CD8-positive, alpha-beta memory T cell (primary cell): ENCODE results near the gene ITLN2. TPM values are rescaled to one million over a fixed set of nuclear protein-coding genes. Genes with fewer than 3 reads are reported as not detected.

Experiments
- CTCF ChIA-PET: fragments of 350-600 bp; sonication (Branson Sonifier 250); formaldehyde crosslinking; loops from one replicate; lab custom pipeline; 2021; ENCODE audit warnings: antibody characterized with exemption; lab: Charles Lee
- POLR2A ChIA-PET: fragments of 350-600 bp; sonication (Branson Sonifier 250); formaldehyde crosslinking; loops from one replicate; lab custom pipeline; 2021; ENCODE audit warnings: antibody characterized with exemption; lab: Charles Lee
- DNase-seq, 5 donors: peaks; one replicate each; pipeline versions ENCODE4 v3.0.0 to v3.0.0-alpha.2; 2020 to 2022; ENCODE audit warnings: mixed read lengths in 1 of 5
- H3K27ac ChIP-seq: one replicate; pipeline ENCODE4 v1.7.0; 2013; ENCODE audit warnings: low read depth, mild to moderate bottlenecking, low read length, moderate library complexity
- H3K27me3 ChIP-seq: 2 replicates; pipeline ENCODE4 v1.7.0; 2013; ENCODE audit warnings: low read length, mild to moderate bottlenecking; ENCODE audit not compliant: insufficient read depth, poor library complexity, severe bottlenecking
- H3K36me3 ChIP-seq: 2 replicates; pipeline ENCODE4 v1.7.0; 2013; ENCODE audit warnings: mild to moderate bottlenecking, low read length, moderate library complexity; ENCODE audit not compliant: insufficient read depth
- H3K4me1 ChIP-seq: 2 replicates; pipeline ENCODE4 v1.7.0; 2013; ENCODE audit warnings: mild to moderate bottlenecking, low read length, moderate library complexity; ENCODE audit not compliant: insufficient read depth
- H3K4me3 ChIP-seq: 2 replicates; pipeline ENCODE4 v1.7.0; 2013; ENCODE audit warnings: mild to moderate bottlenecking, low read length
- H3K9me3 ChIP-seq: 2 replicates; pipeline ENCODE4 v1.7.0; 2013; ENCODE audit warnings: mild to moderate bottlenecking, low read length
- H3K27ac Mint-ChIP-seq, 8 donors: one replicate each; pipeline ENCODE4 v1.8.0; 2020 to 2021; ENCODE audit warnings: mixed read lengths in 8 of 8, mild to moderate bottlenecking in 6 of 8, inconsistent platforms in 3 of 8, moderate library complexity in 3 of 8
- H3K27me3 Mint-ChIP-seq, 2 donors: one replicate each; pipeline ENCODE4 v1.8.0; 2020 to 2021; ENCODE audit warnings: mixed read lengths in 2 of 2, mild to moderate bottlenecking in 1 of 2, moderate library complexity in 1 of 2
- H3K36me3 Mint-ChIP-seq, 3 donors: one replicate each; pipeline ENCODE4 v1.8.0; 2020 to 2021; ENCODE audit warnings: mixed read lengths in 3 of 3, inconsistent platforms in 1 of 3, mild to moderate bottlenecking in 1 of 3
- H3K4me1 Mint-ChIP-seq, 3 donors: one replicate each; pipeline ENCODE4 v1.8.0; 2020 to 2021; ENCODE audit warnings: mixed read lengths in 3 of 3, inconsistent platforms in 1 of 3, mild to moderate bottlenecking in 1 of 3
- H3K4me3 Mint-ChIP-seq, 7 donors: one replicate each; pipeline ENCODE4 v1.8.0; 2020 to 2021; ENCODE audit warnings: mixed read lengths in 7 of 7, mild to moderate bottlenecking in 6 of 7, moderate library complexity in 4 of 7, inconsistent platforms in 2 of 7
- H3K9me3 Mint-ChIP-seq, 5 donors: one replicate each; pipeline ENCODE4 v1.8.0; 2020 to 2022; ENCODE audit warnings: mixed read lengths in 5 of 5, mild to moderate bottlenecking in 3 of 5, moderate library complexity in 2 of 5, inconsistent platforms in 1 of 5
- polyA plus RNA-seq: library from polyadenylated mRNA; unstranded; fragments of 300-500 nt; fragmentation: Illumina TruSeq; gene quantifications from one replicate; pipeline ENCODE4 v1.2.3, GENCODE V29; 2021
- total RNA-seq, 2 experiments: library from RNA; stranded (reverse); gene quantifications; one replicate each; pipeline ENCODE4 v1.2.3, GENCODE V29; 2021

ITLN2 gene
- total RNA-seq (not detected), polyA plus RNA-seq (not detected)

DNA sequence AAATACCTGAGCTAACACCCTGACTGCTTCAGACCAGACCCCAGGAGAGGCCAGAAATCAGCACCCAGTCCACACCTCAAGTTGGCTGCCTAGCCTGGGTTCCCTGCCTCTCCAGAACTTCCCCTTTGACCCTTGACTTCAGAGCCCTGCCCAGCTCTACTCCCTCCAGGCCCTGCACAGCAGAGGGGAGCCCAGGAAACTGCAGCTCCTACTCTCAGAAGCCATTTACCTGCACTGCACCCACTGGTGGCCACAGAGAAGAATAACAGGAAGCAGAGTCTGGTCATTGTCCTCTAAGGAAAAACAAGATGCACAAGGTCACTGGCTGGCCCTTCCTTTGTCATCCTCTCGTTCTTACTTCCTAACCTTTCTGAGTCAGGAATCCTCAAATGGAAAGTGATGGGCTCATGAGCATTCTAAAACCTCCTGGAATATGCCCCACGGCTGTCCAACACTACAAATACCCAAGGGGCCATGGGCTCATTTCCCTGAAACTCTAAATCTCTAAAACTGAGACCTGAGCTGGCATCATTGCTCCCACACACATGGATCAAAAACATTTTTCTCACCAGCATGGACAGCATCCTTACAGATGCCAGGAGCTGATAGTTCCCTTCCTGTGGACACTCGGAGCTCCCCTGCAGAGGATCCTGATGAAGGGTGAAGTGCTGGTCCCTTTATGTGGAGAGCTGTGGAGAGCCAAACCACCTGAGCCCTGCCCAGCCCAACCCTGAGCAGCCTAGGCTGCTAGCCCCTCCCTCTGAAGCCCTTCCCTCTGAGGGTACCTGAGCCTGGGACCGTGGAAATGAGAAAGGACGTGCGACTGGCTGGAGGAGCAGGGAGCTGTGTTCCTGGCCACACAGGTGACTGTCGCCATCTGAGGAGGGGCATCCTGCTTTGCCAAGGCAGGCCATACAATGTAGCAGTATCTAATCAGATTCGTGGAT lies at the start of gene ITLN2:
ITLN2 (minus strand) TSS at position 652 of the 947 bp plus-strand sequence; CDS start at position 584, 68 bp downstream.
- Mint-ChIP-seq H3K4me1 (peaks cover 11 to 17% (median 12%) of the 10 kb centered on the region in 3 donors), H3K27ac (peak within 1 kb of the TSS in 3 of 8 donors; percentile 9 to 40 (median 27)), H3K27me3 (no peaks in the 10 kb centered on the region), H3K9me3 (no peaks in the 10 kb centered on the region), H3K4me3 (no peak within 1 kb of the TSS), H3K36me3 (no peaks in the 10 kb centered on the region)
- H3K9me3 ChIP-seq, result no peaks in the 10 kb centered on the region
- H3K27ac ChIP-seq, result no peak within 1 kb of the TSS
- H3K27me3 ChIP-seq, result no peaks in the 10 kb centered on the region
- peak; percentile 8 to 57 (median 37) for DNase-seq
- H3K4me3 ChIP-seq, result no peak within 1 kb of the TSS
- POLR2A ChIA-PET, result interaction anchor here (1.1 kb wide), 1 partner anchor 117 kb away, joined by 4 read pairs; no protein-coding TSS in a partner anchor
- H3K4me1 ChIP-seq, result peaks cover 3% of the 10 kb centered on the region
- no peaks in the 10 kb centered on the region for H3K36me3 ChIP-seq
- CTCF ChIA-PET, result interaction anchor here (0.8 to 7.4 kb wide), 24 partner anchors 9 to 279 kb away, joined by 3 to 135 read pairs (median 4); partner anchors contain the start of gene CD244

- no peak for DNase-seq
- Histone ChIP-seq H3K27me3 (no peaks in the 10 kb centered on the region), H3K36me3 (peaks cover 19% of the 10 kb centered on the region), H3K4me1 (no peaks in the 10 kb centered on the region), H3K9me3 (no peaks in the 10 kb centered on the region), H3K4me3 (no peak overlapping the region), H3K27ac (no peak overlapping the region)
- Mint-ChIP-seq H3K4me1 (peaks cover 4 to 10% (median 8%) of the 10 kb centered on the region in 3 donors), H3K27me3 (no peaks in the 10 kb centered on the region), H3K27ac (peak overlapping the region in 1 of 8 donors; percentile 85), H3K4me3 (no peak overlapping the region), H3K36me3 (peaks cover 0 to 40% (median 5%) of the 10 kb centered on the region in 3 donors), H3K9me3 (no peaks in the 10 kb centered on the region)
- ChIA-PET CTCF (interaction anchor here (0.6 to 1.7 kb wide), 2 partner anchors 11 to 748 kb away, joined by 4 to 5 read pairs; no protein-coding TSS in a partner anchor), POLR2A (no interaction called here)
These were observed 46.9 kb upstream of the ITLN2 start for GRCh38 chr1:161001525-161001924.

DNA sequence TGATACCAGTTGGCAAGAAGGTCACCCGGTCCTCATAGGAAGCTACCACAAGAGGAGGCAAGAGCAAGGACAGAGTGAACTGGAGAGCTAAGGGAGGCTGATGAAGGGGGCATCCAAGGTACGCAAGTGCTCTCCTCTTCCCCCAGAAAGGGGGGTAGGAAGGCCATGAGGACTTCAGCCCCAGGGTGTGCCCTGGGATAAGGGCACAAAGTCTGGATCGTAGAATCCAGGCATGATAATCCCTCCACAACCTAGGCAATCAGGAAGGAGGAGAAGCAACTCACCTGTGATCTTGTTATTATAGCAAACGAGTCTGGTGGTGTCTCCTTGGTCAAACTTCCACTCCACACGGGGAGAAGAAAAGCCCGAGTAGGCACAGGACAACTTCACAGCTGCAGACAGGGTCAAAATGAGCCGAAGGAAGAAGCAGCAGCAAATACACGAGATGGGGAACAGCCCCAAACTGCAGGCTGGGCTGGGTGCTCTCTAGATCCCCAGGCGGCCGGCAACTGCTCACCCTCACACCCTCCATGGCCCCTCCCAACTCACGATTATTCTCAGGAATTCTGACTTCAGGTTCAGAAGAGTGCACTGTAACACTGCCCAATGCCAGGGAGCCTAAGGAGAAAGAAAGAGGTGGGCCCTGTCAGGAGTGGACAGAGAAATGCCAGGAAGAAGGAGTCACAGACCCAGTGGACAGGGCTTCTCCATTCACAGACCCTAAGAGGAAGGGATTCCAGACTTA lies 46.3 kb upstream of the ITLN2 start:
- H3K36me3 Mint-ChIP-seq, result peaks cover 0 to 40% (median 5%) of the 10 kb centered on the region in 3 donors
- Histone ChIP-seq H3K4me1 (no peaks in the 10 kb centered on the region), H3K9me3 (no peaks in the 10 kb centered on the region), H3K27me3 (no peaks in the 10 kb centered on the region), H3K4me3 (no peak overlapping the region), H3K27ac (no peak overlapping the region), H3K36me3 (peaks cover 19% of the 10 kb centered on the region)
- no peaks in the 10 kb centered on the region for H3K9me3 Mint-ChIP-seq
- H3K27ac Mint-ChIP-seq, result no peak overlapping the region
- no peaks in the 10 kb centered on the region for H3K27me3 Mint-ChIP-seq
- ChIA-PET CTCF (interaction anchor here (0.6 to 6.6 kb wide), 4 partner anchors 11 to 747 kb away, joined by 3 to 94 read pairs (median 4); partner anchors contain the start of genes F11R and KLHDC9), POLR2A (no interaction called here)
- H3K4me3 Mint-ChIP-seq, result no peak overlapping the region
- DNase-seq, result no peak
- H3K4me1 Mint-ChIP-seq, result peaks cover 4 to 6% (median 5%) of the 10 kb centered on the region in 3 donors

DNA sequence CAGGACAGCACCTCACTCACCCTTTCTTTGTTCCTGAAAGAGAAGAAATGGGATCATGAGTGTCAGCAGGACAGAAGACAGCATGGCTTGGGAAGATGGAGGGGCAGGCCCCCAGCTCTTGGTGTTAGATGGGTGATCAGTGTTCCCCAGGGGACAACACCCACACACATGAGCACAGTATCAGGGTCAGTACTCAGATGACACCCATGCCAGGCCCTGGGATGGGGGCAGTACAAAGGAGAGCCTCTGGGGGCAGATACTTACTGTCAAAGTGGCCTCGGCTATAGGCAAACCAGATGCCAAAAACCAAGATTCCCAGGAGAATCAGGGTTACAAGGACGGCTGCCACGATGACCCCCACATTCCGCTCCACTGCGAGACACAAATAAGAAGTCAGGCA lies 44.8 kb upstream of the ITLN2 start:
- no peaks in the 10 kb centered on the region for H3K9me3 Mint-ChIP-seq
- peaks cover 0 to 40% (median 5%) of the 10 kb centered on the region in 3 donors for H3K36me3 Mint-ChIP-seq
- ChIA-PET POLR2A (no interaction called here), CTCF (interaction anchor here (1.0 to 6.6 kb wide), 5 partner anchors 9 to 99 kb away, joined by 3 to 94 read pairs (median 26); partner anchors contain the start of genes ARHGAP30, F11R and KLHDC9)
- Histone ChIP-seq H3K9me3 (no peaks in the 10 kb centered on the region), H3K27me3 (no peaks in the 10 kb centered on the region), H3K36me3 (peaks cover 19% of the 10 kb centered on the region), H3K4me1 (no peaks in the 10 kb centered on the region), H3K27ac (no peak overlapping the region), H3K4me3 (no peak overlapping the region)
- peak overlapping the region in 1 of 7 donors; percentile 72 for H3K4me3 Mint-ChIP-seq
- peaks cover 4 to 6% (median 5%) of the 10 kb centered on the region in 3 donors for H3K4me1 Mint-ChIP-seq
- DNase-seq, result no peak
- H3K27me3 Mint-ChIP-seq, result no peaks in the 10 kb centered on the region
- H3K27ac Mint-ChIP-seq, result no peak overlapping the region

DNA sequence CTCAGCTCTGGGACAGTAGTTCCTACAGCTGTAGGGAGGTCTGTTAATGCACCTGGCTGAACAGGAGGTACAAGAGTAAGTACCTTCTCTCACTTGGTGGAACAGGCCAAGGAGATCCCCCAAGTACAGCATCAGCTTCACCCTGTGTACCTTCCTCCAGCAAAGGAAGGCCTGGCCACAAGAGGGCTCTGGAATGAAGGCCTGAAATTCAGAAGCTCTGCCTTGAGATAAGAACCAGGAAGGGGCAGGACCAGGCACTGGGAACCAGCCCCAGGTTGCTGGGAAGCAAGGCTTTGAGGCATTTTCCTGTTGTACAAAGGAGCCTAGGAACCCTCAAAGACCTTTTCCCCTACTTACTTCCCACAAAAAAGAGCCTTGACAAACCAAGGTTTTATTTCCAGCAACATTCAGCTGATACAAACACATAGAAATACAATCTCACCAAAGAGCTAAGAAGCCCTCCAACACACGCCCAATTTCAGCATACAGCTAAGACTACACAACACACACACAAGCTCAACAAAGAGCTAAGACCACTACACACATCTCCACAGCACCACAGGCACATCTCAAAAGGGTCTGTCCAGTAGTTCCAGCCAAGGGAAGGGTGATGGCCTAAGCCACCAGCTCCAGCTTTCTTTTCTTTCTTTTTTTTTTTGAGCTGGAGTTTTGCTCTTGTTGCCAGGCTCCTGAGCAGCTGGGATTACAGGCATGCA lies 42.9 kb upstream of the ITLN2 start:
- H3K36me3 ChIP-seq, result peaks cover 19% of the 10 kb centered on the region
- no peak overlapping the region for H3K27ac ChIP-seq
- Mint-ChIP-seq H3K27me3 (no peaks in the 10 kb centered on the region), H3K4me1 (peaks cover 4 to 6% (median 5%) of the 10 kb centered on the region in 3 donors), H3K36me3 (peaks cover 0 to 40% (median 5%) of the 10 kb centered on the region in 3 donors), H3K9me3 (no peaks in the 10 kb centered on the region), H3K27ac (peak overlapping the region in 7 of 8 donors; percentile 19 to 80 (median 47)), H3K4me3 (no peak overlapping the region)
- peak in 4 of 5 donors; percentile 14 to 67 (median 33) for DNase-seq
- no peaks in the 10 kb centered on the region for H3K9me3 ChIP-seq
- POLR2A ChIA-PET, result interaction anchor here (0.5 to 1.4 kb wide), 4 partner anchors 16 to 139 kb away, joined by 3 to 4 read pairs (median 4); partner anchors contain the start of genes ARHGAP30 and TSTD1
- CTCF ChIA-PET, result interaction anchor here (0.7 to 6.6 kb wide), 22 partner anchors 10 to 384 kb away, joined by 3 to 94 read pairs (median 4); partner anchors contain the start of genes ARHGAP30, F11R, KLHDC9 and NECTIN4
- no peaks in the 10 kb centered on the region for H3K4me1 ChIP-seq
- H3K27me3 ChIP-seq, result no peaks in the 10 kb centered on the region
- no peak overlapping the region for H3K4me3 ChIP-seq

DNA sequence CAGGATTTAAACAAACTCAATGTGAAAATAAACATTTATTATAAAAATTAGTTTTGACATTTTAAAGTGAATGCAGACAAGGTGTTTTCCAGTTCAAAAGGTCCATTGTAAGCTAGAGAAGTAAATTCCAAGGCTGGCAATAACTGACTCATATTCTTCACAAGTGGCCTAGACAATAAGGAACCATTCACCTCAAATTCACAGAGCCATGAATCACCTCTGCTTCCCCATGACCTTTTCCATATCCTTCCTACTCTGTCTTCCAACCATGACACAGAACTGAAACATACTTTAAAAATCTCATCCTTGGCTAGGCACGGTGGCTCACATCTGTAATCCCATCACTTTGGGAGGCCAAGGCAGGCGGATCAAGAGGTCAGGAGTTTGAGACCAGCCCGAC lies 41.6 kb upstream of the ITLN2 start:
- Mint-ChIP-seq H3K4me3 (no peak overlapping the region), H3K27ac (peak overlapping the region in 1 of 8 donors; percentile 67)
- CTCF ChIA-PET, result interaction anchor here (1.5 to 6.6 kb wide), 7 partner anchors 18 to 103 kb away, joined by 3 to 94 read pairs (median 16); partner anchors contain the start of genes ARHGAP30, F11R, KLHDC9 and NECTIN4

More for the DNA sequence above, 41.6 kb upstream of the ITLN2 start:
- Histone ChIP-seq H3K36me3 (peaks cover 19% of the 10 kb centered on the region), H3K27me3 (no peaks in the 10 kb centered on the region), H3K27ac (no peak overlapping the region), H3K4me1 (no peaks in the 10 kb centered on the region), H3K4me3 (no peak overlapping the region), H3K9me3 (no peaks in the 10 kb centered on the region)
- Mint-ChIP-seq H3K27me3 (no peaks in the 10 kb centered on the region), H3K4me1 (peaks cover 4 to 6% (median 5%) of the 10 kb centered on the region in 3 donors), H3K36me3 (peaks cover 0 to 35% (median 5%) of the 10 kb centered on the region in 3 donors), H3K9me3 (no peaks in the 10 kb centered on the region)
- POLR2A ChIA-PET, result no interaction called here
- no peak for DNase-seq
